NCI-H146 (cell line): ENCODE results near the gene ALDH3B1.
"Not testable (repeated sequence)": the region's sequence is repeated elsewhere in the genome, so short reads cannot be mapped to it uniquely, and the experiment has no call there.

Source experiments
- DNase-seq: peaks from one replicate; lab custom pipeline; 2025; lab: John Stamatoyannopoulos, UW

ALDH3B1 gene, protein sequence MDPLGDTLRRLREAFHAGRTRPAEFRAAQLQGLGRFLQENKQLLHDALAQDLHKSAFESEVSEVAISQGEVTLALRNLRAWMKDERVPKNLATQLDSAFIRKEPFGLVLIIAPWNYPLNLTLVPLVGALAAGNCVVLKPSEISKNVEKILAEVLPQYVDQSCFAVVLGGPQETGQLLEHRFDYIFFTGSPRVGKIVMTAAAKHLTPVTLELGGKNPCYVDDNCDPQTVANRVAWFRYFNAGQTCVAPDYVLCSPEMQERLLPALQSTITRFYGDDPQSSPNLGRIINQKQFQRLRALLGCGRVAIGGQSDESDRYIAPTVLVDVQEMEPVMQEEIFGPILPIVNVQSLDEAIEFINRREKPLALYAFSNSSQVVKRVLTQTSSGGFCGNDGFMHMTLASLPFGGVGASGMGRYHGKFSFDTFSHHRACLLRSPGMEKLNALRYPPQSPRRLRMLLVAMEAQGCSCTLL

DNA sequence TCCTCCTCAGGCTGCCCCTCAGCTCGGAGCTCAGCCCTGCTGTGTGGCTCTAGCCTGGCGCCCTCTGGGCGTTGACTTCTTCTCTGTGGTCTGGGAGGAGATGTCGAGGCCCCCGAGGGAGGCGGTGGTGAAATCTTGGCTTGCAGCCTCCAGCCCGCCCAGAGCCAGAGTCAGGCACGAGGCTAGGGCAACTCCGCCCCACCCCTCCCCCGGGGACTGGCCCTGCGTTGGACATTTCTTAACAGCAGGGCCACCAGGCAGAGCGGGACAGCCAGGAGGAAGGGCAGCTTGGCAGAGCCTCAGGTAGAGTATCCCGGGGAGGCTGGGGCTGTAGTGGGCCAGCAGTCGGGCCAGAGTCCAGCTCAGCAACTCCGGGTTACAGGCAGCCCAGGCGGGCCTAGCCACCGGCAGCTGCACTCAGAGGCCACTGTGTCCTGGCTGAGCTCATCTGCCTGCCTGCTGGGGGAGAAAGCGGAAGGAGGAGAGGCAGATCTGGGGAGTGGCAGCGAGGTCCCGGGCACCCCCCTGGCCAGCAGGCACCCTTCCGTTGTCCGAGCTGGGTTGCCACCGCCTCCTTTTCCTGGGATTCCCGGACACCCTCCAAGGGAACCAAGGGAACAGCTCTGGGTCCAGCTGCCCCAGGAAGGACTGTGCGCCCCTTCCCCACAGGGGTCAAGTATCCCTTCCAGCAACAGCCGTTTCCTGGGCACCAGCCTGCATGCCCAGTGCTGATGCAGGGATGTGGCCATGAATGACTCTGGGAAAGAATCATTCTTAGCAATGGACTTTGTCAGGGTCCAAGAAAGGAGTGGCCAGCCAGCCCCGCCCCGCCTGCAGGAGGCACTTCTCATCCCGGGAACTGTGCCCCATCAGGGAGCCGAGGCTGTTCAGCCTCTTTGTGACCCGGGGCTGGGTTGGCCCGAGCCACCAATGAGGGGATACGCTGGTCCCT, at the start of gene ALDH3B1:
ALDH3B1 (plus strand) TSS at position 238 of the 952 bp plus-strand sequence. CDS start 4,971 bp downstream, outside the sequence.
- DNase-seq: no peak

DNA sequence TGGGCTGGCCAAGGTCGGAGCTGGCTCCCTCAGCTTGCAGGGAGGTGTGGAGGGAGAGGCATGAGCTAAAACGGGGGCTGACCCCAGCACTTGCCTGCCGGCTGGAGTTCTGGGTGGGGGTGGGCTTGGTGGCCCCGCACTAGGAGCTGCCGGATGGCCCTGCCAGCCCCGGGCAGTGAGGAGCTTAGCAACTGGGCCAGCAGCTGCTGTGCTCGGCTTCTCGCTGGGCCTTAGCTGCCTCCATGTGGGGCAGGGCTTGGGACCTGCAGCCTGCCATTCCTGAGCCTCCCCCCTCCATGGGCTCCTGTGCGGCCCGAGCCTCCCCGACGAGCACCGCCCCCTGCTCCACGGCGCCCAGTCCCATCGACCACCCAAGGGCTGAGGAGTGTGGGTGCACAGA, 46.9 kb upstream of the ALDH3B1 start:
- DNase-seq: not testable (repeated sequence)

DNA sequence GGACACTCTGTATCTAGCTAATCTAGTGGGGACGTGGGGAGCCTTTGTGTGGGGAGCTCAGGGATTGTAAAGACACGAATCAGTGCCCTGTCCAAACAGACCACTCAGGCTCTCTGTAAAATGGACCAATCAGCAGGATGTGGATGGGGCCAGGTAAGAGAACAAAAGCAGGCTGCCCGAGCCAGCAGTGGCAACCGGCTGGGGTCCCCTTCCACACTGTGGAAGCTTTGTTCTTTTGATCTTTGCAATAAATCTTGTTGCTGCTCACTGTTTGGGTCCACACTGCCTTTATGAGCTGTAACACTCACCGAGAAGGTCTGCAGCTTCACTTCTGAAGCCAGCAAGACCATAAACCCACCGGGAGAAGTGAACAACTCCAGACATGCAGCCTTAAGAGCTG, 46.2 kb upstream of the ALDH3B1 start:
- not testable (repeated sequence) for DNase-seq

DNA sequence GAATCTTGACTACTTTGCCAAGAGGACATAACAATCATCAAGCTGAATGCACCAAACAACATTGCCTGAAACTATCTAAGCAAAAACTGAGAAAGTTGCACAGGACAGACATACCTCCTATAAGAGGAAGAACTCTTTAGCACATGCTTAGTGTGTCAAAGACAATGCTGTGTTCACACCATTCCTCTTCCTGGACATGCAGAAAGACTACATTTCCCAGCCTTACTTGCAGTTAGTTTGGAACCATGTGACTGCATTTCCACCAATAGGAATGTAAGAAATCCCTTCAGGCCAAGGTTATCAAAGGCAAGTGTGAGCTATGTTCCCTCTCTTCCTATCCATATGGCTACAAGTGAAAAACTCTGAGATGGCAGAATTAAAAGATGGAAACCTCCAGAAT, 45.4 kb upstream of the ALDH3B1 start:
- DNase-seq: not testable (repeated sequence)

DNA sequence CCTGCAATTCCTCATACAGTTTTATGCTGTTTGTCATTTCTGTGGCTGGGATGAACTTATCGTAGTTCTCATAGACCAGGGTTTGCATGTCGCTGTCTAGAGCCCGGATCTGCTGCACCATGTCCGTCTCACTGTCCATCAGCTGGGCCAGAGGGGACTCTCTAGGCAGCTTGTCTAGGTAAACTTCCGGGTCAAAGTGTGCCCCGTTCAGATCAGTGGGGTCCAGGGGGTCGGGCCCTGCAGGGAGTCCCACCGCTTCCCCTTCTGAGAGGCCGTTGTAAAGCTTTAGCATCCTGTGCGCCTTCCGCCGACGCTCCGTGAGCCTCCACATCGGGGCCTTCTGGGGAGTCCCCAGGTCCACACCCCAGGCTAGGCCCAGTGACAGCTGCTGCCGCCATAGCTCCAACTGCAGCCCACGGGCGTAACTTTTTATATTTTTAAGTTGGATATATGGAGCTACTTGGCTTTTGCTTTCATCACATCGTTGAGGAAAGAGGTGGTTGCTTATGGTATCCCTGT, 44.2 kb upstream of the ALDH3B1 start:
- DNase-seq: not testable (repeated sequence)

DNA sequence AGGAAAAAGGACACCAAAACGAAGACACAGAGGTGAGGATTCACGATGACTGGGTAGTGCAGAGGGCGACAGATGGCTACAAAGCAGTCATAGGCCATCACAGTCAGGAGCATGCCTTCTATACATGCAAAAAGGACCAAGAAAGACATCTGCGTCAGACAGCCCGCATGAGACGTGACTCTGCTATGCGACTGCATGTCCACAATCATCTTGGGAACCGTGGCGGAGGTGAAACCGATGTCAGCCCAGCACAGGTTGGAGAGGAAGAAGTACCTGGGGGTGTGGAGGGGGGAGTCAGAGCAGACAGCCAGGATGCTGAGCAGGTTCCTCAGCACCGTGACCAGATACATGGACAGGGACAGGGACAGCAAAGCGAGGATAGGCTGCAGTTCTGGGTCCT, 35.4 kb upstream of the ALDH3B1 start:
- DNase-seq: not testable (repeated sequence)

DNA sequence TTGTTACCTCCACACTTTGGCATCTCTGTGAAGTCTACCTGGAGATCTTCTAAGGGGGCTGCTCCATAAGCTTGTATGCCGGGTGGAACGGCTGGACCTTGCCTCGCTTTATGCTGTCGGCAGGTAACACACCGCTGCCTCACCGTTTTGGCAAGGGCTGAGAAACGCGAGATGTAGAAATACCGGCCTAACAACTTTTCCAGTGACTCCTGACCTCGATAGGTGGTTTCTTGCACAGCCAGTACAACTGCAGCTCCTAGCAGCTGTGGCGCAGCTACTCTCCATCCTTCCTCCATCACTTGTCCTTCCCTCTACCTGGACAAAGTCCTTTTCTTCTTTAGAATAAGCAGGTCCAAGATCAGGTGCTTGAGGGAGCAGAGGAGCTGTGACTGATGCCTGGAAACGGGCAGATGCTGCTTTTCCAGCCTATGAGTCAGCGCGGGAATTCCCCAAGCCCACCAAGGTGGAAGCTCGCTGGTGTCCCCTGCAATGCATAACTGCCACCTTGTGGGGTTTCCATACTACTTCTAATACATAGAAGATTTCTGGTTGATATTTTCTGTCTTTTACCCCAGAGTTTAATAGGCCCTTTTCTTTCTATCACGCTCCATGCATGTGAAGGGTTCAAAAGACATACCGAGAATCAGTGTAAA, 31.2 kb upstream of the ALDH3B1 start:
- not testable (repeated sequence) for DNase-seq

DNA sequence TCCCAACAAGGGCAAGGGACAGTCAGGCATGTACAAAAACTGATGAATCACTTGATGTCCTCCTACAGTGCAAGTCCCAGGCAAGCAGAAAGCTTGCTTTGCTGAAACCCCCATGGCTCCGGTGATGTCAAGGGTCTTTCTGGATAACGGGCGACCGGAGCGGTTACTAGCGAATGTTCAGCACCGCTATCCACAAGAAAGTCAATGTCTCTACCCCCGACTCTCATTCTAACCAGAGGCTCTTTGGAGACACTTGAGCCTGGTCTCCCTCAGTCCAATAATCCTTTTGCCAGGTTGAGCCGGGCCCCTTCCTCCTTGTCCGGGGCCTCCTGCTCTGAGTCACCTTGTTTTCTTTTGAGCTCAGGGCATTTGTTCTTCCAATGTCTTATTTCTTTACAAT, 28.9 kb upstream of the ALDH3B1 start:
- not testable (repeated sequence) for DNase-seq

DNA sequence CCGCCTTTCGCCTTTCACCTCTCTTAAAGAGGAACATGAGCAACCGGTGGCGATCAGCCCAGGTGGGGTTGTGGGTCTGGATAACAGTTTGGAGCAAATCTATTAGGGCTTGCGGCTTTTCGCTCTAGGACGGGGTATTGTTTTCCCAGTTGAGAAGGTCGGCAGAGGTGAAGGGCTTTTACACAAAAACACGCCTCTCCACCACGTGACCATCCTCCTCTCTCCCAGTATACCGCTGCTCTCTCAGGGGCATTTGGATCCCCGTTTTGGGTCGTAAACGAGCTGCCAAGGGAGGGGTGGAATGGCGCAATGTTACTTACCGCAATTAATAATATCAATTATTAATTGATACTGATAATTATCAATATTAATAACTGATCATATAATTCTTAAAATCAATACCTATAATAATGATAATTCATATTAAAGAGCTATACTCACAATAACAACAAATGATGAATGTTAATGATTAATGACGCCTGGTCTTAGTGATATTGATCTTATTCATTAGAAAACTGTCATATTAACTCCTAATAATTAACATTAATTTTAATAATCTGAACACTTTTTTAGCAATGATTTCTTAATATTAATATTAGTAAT, 27.8 kb upstream of the ALDH3B1 start:
- DNase-seq: not testable (repeated sequence)

DNA sequence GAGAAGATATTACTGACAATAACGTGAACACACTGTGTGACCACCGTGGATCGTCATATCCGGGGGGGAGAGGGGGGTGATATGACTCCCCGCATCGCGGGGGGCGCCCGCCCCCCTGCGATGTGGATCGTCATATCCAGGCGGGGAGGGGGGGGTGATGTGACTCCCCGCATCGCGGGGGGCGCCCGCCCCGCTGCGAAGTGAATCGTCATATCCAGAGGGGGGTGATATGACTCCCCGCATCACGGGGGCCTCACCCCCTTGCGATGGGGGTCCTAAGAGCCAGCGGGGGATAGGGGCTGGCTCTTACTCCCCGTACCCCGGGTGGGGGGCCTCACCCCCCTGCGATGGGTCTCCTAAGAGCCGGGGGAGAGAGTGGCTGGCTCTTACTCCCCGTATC, 26.2 kb upstream of the ALDH3B1 start:
- no peak for DNase-seq

DNA sequence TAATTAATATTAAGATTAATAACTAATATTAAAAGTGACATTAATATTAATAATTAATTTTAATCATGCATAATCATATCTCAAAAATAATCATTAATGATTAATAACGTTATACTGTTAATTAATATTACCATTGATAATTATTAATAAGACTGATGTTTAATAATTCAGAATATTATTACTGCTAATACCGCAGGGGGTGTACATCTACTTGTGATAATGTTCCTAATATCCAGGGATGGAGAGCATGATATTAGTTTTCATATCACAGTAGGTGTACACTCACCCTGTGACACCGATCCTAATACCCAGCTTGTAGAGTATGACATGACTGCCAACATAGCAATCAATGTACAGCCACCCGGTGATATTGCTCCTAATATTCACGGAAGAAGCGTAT, 24.8 kb upstream of the ALDH3B1 start:
- DNase-seq: not testable (repeated sequence)

DNA sequence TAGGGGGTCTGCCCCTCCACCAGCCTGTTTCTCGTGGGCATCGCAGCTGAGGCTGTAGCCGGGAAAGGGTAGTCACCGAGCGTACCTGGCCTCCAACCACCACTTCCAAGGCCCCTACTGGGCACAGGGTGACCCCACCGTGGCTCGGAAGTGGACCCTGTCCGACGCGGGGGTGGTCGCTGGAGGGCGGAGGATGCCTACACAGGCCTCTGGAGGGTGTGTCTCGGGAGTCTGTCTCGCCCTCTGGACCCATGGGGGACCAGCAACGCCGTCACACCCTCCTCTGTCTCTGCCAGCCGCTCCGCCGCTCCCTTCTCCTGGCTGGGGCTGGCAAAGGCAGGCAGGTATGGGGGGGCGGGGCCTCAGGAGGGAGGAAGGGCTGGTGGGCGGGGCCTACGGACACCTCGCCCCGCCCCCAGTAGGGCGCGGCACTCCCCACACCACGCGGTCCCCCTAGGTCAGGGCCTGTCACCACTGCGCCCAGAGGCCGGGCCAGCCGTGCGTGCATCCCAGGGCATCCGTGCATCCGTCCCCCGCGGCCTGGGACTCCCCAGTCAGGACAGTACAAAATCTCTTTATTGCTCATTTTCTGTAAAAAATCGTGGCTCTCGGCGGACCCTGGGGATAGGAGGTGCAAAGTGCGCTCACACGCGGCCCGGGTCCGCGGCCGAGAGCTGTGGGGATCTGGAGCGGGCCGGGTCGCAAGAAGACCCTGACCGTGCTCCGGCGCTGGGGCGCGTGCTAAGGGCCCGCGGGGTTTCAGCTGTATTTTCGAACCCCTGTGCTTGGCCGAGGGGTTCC, 19.4 kb upstream of the ALDH3B1 start:
- not testable (repeated sequence) for DNase-seq

DNA sequence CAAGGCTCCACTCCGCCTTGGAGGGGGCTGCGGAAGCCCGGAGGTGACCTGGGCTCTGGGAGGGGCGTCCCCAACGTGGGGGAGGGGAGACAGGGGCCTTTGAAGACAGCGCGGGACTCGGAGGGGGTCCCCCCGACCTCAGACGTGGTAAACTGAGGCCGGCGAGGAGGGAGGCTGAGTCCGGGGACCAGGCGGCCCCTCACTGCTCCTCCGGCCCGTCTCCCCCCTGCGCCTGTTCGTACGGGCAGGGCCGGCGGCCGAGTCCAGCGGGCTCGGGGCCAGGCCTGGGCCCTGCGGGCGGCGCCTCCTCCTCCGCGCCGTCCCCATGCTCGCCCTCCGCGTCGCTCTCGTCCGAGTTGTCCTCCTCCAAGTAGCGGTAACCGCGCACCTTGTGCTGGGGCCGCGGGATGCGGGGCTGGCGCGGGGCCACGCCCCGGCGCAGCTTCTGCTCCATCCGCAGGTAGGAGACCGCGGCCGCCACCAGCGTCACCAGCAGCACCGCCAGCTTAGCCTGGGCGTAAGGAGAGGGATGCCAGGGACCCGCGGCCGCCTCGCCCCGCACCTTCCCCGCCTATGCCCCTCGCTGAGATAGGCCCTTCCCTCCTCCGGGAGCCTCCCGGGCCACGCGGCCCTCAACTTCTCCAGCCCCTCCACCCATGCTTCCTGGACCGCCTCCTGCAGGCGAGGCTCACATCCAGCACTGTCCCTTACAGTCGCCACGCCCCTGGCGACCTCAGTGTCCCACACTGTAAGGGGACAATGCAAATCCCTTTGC, 18.6 kb upstream of the ALDH3B1 start:
- DNase-seq: not testable (repeated sequence)

DNA sequence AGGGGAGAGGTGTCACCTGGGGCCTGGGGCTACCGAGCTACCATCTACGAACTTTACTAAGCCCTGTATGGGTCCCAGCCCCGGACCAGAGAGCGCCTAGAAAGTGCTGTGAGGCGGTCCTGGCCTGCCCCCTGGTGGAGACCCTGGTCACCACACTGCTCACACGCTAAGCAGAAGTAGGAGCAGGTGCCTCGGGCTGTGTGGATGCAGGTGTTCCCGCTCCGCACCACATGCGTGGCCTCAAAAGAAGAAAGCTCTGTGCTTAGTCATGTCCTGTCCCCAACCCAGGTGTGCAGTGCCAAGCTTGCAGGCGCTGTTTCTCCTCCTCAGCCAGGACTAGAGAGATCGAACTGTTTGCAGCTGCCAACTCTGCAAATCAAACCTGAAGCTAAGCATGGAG, 16.3 kb upstream of the ALDH3B1 start:
- DNase-seq: not testable (repeated sequence)

DNA sequence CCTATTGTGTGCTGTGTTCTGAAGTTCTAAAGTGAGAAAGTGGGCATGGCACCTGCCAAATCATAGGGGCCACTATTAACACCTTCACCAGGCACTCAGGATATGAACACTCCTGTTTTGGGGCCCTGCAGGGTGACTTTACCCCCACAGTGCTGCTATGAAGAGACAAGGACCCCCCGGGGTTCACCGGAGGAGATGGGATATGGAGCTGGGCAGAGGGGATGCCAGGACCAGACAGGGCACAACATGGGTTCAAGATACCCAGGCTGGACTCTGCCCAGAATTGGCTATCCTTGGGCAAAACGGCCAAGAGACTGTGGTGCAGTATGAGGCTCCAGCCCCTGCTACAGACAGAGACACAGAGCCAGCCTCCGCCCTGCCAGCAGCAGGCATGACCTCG, 15.7 kb upstream of the ALDH3B1 start:
- DNase-seq: not testable (repeated sequence)

DNA sequence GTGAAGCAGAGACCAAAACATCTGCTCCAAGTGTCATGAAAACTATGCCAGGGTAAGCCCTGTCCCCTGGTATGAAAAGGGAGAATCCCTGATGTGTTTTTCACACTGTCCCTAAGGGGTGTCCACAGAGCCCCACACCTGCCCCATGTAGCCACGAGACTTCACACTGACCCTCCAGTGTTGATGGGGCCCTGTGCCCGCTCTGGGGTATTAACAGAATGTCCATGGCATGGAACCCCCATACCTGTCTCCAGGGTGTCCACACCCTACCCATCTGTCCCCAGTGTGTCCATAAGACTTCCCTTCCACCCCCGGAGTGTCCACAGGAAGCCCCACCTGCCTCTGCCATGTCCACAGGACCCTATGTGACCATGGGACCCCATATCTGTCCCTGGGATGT, 15.0 kb upstream of the ALDH3B1 start:
- not testable (repeated sequence) for DNase-seq

DNA sequence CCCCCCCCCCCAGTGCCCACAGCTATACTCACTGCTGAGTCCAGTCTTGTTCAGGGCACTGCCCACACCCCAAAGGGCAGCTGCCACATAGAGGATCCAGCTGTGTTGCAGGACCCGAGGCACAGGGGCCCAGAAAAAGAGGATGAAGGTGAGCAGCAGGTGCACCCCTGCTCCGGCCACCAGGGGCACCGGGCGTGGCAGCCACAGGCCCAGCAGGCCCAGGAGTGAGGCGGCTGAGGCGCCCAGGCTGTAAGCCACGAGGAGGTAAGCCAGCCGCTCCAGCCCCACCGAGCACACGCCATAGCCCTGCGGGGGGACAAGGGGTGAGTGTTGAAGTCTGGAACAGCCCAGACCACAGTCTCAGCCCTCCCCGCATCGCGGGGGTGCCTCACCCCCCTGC, 14.5 kb upstream of the ALDH3B1 start:
- DNase-seq: not testable (repeated sequence)

DNA sequence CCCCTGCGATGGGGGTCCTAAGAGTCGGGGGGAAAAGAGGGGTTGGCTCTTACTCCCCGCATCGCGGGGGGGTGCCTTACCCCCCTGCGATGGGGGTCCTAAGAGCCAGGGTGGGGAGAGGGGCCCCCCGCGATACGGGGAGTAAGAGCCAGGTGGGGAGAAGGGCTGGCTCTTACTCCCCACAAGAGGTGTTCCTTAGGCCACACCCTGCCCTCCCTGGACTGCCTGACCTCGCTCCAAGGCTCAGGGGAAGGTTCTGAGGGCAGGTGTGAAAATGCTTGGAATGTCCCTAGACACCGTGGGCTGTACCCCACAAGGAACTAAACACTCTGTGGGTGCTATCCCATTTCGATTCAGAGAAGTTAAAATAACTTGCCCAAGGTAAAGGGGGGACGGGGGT, 14.1 kb upstream of the ALDH3B1 start:
- DNase-seq: no peak

DNA sequence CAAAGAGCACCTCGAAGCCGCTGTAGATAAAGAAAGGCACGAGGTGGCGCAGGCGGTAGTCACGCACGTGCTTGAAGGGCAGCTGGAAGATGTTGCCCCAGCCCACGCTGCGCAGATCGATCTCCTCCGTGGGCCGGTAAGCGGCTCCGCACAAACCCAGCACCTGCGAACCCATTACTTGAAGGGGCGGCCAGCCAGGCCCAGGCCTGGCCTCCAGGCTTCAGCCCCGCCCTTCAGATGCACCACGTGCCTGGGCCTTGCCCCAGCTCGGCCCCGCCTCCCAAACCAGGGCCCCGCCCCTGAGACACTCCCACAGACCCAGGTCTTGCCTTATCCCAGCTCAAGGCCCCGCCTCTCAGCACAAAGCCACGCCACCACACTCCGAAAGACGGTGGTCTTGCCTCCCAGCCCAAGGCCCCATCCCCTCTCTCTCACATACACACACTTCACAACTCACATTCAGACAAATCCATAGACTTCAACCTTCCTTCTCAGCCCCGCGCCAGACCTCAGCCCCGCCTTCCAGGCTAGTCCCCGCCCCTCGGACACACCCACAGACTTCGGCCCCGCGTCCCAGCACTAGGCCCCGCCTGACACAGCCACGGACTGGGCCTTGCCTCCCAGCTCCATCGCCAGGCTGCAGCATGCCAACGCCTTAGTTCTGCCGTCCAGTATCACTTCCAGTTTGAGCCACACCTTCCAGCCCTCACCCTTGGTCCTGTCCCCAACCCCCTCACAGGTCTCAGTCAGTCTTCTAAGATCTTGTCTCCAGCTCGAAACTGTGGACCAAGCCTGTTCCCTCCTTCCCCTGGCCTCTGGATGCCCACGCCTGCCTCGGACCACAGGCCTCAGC, 13.3 kb upstream of the ALDH3B1 start:
- no peak for DNase-seq
